Progenitor cell of endocrine pancreas (in vitro differentiated cells): ENCODE data around the gene XPNPEP3. TPM values are rescaled to one million over a fixed set of nuclear protein-coding genes. Genes with fewer than 3 reads are reported as not detected.

Experiments used
- DNase-seq: peaks from one replicate; pipeline ENCODE4 v3.0.0; 2021; ENCODE audit warnings: low spot score; ENCODE audit not compliant: unreplicated experiment
- H3K27ac Mint-ChIP-seq: 2 replicates; pipeline ENCODE4 v1.8.0; 2021; ENCODE audit warnings: mild to moderate bottlenecking, moderate library complexity, mixed read lengths
- H3K27me3 Mint-ChIP-seq: 2 replicates; pipeline ENCODE4 v1.8.0; 2021; ENCODE audit warnings: mixed read lengths
- H3K36me3 Mint-ChIP-seq: 2 replicates; pipeline ENCODE4 v1.8.0; 2022; ENCODE audit warnings: mixed read lengths; ENCODE audit not compliant: insufficient read depth
- H3K4me1 Mint-ChIP-seq: 2 replicates; pipeline ENCODE4 v1.8.0; 2021; ENCODE audit warnings: low read depth, mixed read lengths
- H3K4me3 Mint-ChIP-seq: 2 replicates; pipeline ENCODE4 v1.8.0; 2021; ENCODE audit warnings: low read depth, mild to moderate bottlenecking, moderate library complexity, mixed read lengths
- H3K9me3 Mint-ChIP-seq: 2 replicates; pipeline ENCODE4 v1.8.0; 2021; ENCODE audit warnings: low read depth, mixed read lengths
- microRNA-seq: library from miRNA; unstranded; fragments of <30 nt; microRNA quantifications from one replicate; pipeline ENCODE4 v1.1.0, GENCODE V29; 2020; ENCODE audit warnings: borderline number of aligned reads; ENCODE audit not compliant: unreplicated experiment
- total RNA-seq: library from RNA; stranded (reverse); gene quantifications from 2 replicates; pipeline ENCODE4 v1.2.1, GENCODE V29; 2021
- TF ChIP-seq, protein P1 (sequence below): fragments of 200-600 bp; sonication (generic); IDR thresholded peaks from one replicate; pipeline ENCODE4 v1.5.0; 2021; ENCODE audit warnings: antibody characterized with exemption, mild to moderate bottlenecking; ENCODE audit not compliant: unreplicated experiment

The XPNPEP3 gene
- total RNA-seq, 1 donor from 2014 or later: 23.1 TPM

DNA sequence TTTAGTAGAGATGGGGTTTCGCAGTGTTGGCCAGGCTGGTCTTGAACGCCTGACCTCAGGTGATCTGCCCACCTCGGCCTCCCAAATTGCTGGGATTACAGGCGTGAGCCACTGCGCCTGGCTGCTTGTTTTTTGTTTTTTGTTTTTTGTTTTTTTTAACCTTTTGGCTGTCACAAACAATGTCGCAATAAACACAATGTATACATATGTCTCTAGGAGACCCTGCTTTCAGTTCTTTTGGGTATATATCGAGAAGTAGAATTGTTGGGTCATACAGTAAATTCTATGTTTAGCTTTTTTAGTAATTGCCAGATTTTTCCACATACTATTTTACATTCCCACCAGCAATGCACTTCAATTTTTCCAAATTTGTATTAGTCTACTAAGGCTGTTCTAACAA is 122.2 kb downstream of the XPNPEP3 start:
- DNase-seq: no peak
- Mint-ChIP-seq H3K4me3 (no peak overlapping the region), H3K27ac (no peak overlapping the region), H3K9me3 (no peaks in the 10 kb centered on the region), H3K27me3 (no peaks in the 10 kb centered on the region), H3K36me3 (no peaks in the 10 kb centered on the region), H3K4me1 (no peaks in the 10 kb centered on the region)
- TF ChIP-seq, protein P1, sequence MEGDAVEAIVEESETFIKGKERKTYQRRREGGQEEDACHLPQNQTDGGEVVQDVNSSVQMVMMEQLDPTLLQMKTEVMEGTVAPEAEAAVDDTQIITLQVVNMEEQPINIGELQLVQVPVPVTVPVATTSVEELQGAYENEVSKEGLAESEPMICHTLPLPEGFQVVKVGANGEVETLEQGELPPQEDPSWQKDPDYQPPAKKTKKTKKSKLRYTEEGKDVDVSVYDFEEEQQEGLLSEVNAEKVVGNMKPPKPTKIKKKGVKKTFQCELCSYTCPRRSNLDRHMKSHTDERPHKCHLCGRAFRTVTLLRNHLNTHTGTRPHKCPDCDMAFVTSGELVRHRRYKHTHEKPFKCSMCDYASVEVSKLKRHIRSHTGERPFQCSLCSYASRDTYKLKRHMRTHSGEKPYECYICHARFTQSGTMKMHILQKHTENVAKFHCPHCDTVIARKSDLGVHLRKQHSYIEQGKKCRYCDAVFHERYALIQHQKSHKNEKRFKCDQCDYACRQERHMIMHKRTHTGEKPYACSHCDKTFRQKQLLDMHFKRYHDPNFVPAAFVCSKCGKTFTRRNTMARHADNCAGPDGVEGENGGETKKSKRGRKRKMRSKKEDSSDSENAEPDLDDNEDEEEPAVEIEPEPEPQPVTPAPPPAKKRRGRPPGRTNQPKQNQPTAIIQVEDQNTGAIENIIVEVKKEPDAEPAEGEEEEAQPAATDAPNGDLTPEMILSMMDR: no peak

DNA sequence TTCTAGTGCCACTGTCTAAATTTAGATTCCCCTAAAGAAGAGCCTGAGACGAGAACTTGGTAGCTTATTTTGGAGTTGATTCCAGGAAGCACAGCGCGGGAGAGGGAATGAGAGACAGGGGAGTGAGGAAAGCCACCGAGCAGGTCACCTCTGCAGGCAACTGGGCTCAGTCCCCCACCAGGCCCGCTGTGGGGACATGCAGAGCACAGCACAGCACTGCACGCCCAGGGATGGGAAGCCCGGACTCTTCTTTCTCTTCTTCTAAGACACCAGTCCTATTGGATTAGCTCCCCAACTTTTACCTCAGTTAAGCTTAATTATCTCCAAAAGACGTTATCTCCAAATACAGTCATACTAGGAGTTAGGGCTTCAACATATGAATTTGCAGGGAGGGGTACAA is 122.9 kb downstream of the XPNPEP3 start:
- Mint-ChIP-seq H3K4me1 (no peaks in the 10 kb centered on the region), H3K9me3 (no peaks in the 10 kb centered on the region), H3K4me3 (no peak overlapping the region), H3K36me3 (no peaks in the 10 kb centered on the region), H3K27ac (no peak overlapping the region), H3K27me3 (no peaks in the 10 kb centered on the region)
- TF ChIP-seq, protein P1: no peak
- no peak for DNase-seq

Small RNAs within 50 kb of the gene (microRNA-seq; reads per million reads assigned to microRNA genes)
- not detected for gene MIR4766

Other genes starting within 250 kb of the XPNPEP3 start
- gene MRTFA, start 220.4 kb upstream of the XPNPEP3 start, total RNA-seq: 54.4 and 61.9 TPM in 2 replicates
- gene MCHR1, start 177.7 kb upstream of the XPNPEP3 start, total RNA-seq: 0.19 and 0.38 TPM in 2 replicates
- 16.7 and 18.4 TPM in 2 replicates for gene SLC25A17, start 37.8 kb upstream of the XPNPEP3 start, total RNA-seq
- 372 and 374 TPM in 2 replicates for gene ST13, start 509 bp upstream of the XPNPEP3 start, total RNA-seq
- not detected in 2 replicates for gene DNAJB7, start 5.0 kb downstream of the XPNPEP3 start, total RNA-seq
- 59.2 and 60.9 TPM in 2 replicates for gene RBX1, start 94.2 kb downstream of the XPNPEP3 start, total RNA-seq
- 134 and 143 TPM in 2 replicates for gene EP300, start 235.4 kb downstream of the XPNPEP3 start, total RNA-seq